Measurements from ENCODE around the gene RNF214.

Gene RNF214

GRCh38 chr11:117199916-117200812 lies 32.3 kb upstream of the RNF214 start:
- ChIA-PET POLR2A (interaction anchor here (0.6 to 11.2 kb wide), 14 partner anchors 10 to 409 kb away, joined by 3 to 76 read pairs (median 4); partner anchors contain the start of genes APOA5, PAFAH1B2, PCSK7 and SIDT2), CTCF (interaction anchor here (1.6 to 11.5 kb wide), 3 partner anchors 19 to 31 kb away, joined by 4 to 133 read pairs (median 6); partner anchors contain the start of genes PCSK7 and SIDT2)
- TF ChIP-seq, protein P1, sequence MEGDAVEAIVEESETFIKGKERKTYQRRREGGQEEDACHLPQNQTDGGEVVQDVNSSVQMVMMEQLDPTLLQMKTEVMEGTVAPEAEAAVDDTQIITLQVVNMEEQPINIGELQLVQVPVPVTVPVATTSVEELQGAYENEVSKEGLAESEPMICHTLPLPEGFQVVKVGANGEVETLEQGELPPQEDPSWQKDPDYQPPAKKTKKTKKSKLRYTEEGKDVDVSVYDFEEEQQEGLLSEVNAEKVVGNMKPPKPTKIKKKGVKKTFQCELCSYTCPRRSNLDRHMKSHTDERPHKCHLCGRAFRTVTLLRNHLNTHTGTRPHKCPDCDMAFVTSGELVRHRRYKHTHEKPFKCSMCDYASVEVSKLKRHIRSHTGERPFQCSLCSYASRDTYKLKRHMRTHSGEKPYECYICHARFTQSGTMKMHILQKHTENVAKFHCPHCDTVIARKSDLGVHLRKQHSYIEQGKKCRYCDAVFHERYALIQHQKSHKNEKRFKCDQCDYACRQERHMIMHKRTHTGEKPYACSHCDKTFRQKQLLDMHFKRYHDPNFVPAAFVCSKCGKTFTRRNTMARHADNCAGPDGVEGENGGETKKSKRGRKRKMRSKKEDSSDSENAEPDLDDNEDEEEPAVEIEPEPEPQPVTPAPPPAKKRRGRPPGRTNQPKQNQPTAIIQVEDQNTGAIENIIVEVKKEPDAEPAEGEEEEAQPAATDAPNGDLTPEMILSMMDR (IDR thresholded peaks at IDR 0.05; ENCODE audit: insufficient read depth, low read length, missing control alignments) = no peak
- DNase-seq (ENCODE audit: low read depth, low spot score) = no peak
- H3K4me3 ChIP-seq (ENCODE audit: low read depth, low read length) = peak overlapping the region; percentile 99

DNA sequence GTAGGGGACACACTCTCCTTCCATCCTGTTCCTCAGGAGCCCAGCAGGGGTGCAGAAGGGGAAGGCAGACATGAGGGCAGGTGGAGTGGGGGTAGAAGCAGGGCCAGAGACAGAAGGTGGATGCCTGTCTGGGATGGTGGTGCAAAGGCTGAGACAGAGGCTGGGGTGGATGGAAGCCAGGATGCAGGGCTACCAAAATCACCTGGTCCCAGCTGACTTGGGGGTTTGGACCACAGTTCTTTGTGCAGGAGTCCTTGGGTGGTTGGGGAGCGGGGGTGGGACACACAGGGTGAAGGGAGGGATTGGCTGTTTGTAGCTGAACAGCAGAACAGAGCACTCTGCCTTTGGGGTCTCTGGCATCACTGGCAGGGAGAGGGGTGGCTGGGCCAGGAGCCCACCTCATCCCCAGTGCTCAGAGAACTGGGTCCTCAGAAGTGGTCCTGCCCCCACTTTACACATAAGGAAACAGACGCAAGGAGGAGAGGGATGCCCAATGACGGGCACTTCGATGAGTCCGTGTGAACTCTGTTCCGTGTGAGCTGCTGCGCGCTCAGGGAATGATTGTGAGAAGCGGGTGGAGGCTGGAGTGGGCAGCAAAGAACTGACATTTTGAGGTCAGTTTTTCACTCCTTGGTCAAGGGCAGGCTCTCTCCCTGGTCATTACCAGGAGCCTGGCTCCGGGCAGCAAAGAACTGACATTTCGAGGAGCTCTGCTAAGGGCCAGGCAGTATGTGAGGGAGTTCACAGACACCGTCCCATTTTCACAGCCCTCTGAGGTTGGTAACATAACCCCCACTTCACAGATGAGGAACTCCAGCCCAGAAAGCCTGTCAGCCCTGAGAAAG lies 31.4 kb upstream of the RNF214 start:
- H3K4me3 ChIP-seq (ENCODE audit: low read depth, low read length) = peak overlapping the region; percentile 99
- TF ChIP-seq, protein P1 (IDR thresholded peaks at IDR 0.05; ENCODE audit: insufficient read depth, low read length, missing control alignments) = no peak
- CTCF ChIA-PET = interaction anchor here (0.8 to 11.5 kb wide), 5 partner anchors 10 to 30 kb away, joined by 3 to 133 read pairs (median 4); partner anchors contain the start of genes PCSK7 and SIDT2
- DNase-seq (ENCODE audit: low read depth, low spot score) = no peak
- POLR2A ChIA-PET = interaction anchor here (1.6 to 11.2 kb wide), 4 partner anchors 10 to 22 kb away, joined by 3 to 76 read pairs (median 18); partner anchors contain the start of gene SIDT2

GRCh38 chr11:117201658-117202305 lies 30.7 kb upstream of the RNF214 start:
- CTCF ChIA-PET = interaction anchor here (0.8 to 11.5 kb wide), 7 partner anchors 11 to 31 kb away, joined by 3 to 133 read pairs (median 3); partner anchors contain the start of genes PCSK7, RNF214 and SIDT2
- POLR2A ChIA-PET = interaction anchor here (1.3 to 11.2 kb wide), 4 partner anchors 9 to 23 kb away, joined by 3 to 76 read pairs (median 12); partner anchors contain the start of gene SIDT2

DNA sequence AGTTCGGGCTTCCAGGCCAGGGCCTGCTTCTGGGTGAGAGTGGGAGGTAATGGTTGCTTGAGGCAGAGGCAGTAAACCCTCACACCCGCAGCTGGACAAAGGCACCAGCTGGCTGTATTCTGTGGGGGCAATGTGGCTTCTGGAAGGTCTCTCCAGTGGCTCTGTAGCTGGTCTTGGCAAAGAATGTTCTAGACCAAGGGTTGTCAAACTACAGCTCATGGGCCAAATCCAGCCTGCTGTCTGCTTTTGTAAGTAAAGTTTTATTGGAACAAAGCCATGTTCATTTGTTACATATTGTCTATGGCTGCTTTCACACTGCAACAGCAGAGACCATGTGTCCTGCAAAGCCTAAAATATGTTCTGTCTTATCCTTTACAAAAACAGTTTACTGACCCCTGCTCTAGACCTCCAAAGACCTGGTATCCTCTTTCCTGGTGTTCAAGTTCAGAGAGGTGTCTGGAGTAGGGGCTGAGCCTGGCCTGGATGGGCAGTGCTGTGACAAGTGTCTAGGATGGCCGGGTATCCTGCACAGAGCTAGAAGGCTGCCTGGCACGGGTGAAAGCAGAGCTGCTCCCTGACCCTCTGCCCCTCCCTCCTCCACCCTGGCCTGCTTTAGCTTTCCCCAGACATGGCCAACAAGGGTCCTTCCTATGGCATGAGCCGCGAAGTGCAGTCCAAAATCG lies 29.9 kb upstream of the RNF214 start:
- peak overlapping the region; percentile 99 for H3K4me3 ChIP-seq (ENCODE audit: low read depth, low read length)
- POLR2A ChIA-PET = interaction anchor here (0.7 to 11.2 kb wide), 6 partner anchors 8 to 80 kb away, joined by 3 to 76 read pairs (median 4); partner anchors contain the start of gene SIDT2
- no peak for DNase-seq (ENCODE audit: low read depth, low spot score)
- CTCF ChIA-PET = interaction anchor here (0.9 to 3.3 kb wide), 6 partner anchors 11 to 30 kb away, joined by 3 to 14 read pairs (median 4); partner anchors contain the start of gene RNF214
- TF ChIP-seq, protein P1 (IDR thresholded peaks at IDR 0.05; ENCODE audit: insufficient read depth, low read length, missing control alignments) = no peak

More at GRCh38 chr11:117201658-117202305, 30.7 kb upstream of the RNF214 start:
- DNase-seq (ENCODE audit: low read depth, low spot score) = no peak
- H3K4me3 ChIP-seq (ENCODE audit: low read depth, low read length) = peak overlapping the region; percentile 99
- TF ChIP-seq, protein P1 (IDR thresholded peaks at IDR 0.05; ENCODE audit: insufficient read depth, low read length, missing control alignments) = no peak

GRCh38 chr11:117203069-117203407 lies 29.4 kb upstream of the RNF214 start:
- H3K4me3 ChIP-seq (ENCODE audit: low read depth, low read length) = peak overlapping the region; percentile 99
- TF ChIP-seq, protein P1 (IDR thresholded peaks at IDR 0.05; ENCODE audit: insufficient read depth, low read length, missing control alignments) = no peak
- ChIA-PET CTCF (interaction anchor here (0.9 to 3.3 kb wide), 2 partner anchors 22 to 24 kb away, joined by 4 to 14 read pairs; no protein-coding TSS in a partner anchor), POLR2A (interaction anchor here (0.7 to 11.2 kb wide), 5 partner anchors 8 to 80 kb away, joined by 3 to 76 read pairs (median 5); partner anchors contain the start of gene SIDT2)
- DNase-seq (ENCODE audit: low read depth, low spot score) = no peak
